GM19023 (cell line): Measurements from ENCODE around the gene TOR4A.
A peak's percentile ranks its signal among the peaks of the same experiment; 100 is the strongest.
"Not testable (repeated sequence)": the region's sequence is repeated elsewhere in the genome, so short reads cannot be mapped to it uniquely, and the experiment has no call there.

ENCODE experiments used
- ATAC-seq: cut with Tn5 transposase; IDR thresholded peaks from one replicate; pipeline ENCODE4 v1.9.1; 2021; ENCODE audit warnings: mild to moderate bottlenecking, moderate library complexity; ENCODE audit not compliant: unreplicated experiment

Gene TOR4A

DNA sequence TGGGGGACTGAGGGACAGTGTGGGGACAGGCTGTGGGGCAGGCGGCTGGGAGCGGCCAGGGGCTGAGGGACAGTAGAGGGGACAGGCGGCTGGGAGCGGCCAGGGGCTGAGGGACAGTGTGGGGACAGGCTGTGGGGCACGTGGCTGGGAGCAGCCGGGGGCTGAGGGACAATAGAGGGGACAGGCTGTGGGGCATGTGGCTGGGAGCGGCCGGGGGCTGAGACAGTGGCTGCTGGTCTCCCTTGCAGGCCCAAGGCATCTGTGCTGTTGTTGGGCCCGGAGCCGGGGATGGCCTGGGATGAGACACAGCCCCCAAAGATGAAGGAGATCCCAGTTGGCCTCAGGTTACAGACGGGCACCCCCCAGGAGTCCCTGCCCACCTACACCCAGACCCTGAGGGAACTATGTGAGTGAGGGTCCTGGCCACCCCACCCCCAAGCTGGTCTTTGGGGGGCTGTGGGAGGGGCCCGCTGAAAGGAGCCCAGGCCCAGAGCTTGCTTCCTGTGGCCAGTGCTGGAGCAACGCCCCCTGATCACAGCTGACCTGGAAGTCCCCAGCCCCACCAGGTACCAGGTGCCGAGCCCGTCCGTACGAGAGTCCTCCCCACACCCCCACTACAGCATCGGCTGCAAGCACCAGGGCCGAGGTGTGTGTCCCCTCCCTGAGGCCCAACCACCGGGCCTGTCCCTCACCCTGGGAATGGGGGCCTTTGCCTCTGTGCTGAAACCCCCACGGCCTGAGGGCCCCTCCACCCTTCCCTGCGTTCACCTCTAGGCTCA is 25.8 kb upstream of the TOR4A start:
- no peak for ATAC-seq

DNA sequence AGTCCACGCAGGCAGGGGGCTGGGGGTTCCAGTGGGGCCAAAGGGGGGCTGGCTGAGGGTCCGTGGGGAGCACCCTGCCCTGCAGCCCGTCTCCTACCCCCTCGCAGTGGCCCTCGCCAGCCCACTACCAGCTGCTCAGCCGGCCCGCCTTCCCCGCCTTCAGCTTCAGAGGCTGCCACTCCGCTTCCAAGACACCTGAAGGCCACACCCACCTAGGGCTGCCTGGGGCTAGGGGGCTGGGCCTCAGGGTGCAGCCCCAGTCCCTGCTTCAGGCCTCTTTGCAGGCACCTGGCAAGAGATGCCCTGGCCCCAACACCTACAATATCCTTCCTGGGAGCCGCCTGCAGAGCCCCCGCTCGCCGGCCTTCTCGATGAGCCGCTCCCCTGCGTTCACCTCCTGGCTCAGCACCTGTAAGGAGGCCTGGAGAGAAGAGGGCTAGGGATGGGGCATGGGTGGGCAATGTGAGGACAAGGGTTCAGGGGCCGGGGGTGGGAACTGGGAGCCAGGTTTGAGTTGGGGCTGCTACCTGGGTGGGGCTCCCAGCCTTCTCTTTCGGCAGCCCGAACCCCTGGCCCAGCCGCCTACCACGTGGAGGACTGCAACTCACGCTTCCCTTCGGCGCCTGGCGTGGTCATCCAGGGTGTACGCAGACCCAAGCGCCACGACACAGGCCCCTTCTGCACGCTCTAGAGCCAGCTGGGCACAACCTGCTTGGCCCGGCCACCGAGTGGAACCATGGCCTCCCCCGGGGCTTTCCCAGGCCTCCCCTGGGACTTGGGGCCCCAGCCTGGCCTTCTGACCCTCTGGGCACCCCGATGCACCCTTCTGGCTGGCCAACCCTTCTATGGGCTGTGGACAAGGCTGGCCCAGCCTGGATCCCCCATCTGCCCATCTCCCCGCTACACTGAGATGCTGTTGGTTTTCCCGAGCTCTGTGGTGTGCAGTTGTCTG is 24.7 kb upstream of the TOR4A start:
- ATAC-seq = no peak

DNA sequence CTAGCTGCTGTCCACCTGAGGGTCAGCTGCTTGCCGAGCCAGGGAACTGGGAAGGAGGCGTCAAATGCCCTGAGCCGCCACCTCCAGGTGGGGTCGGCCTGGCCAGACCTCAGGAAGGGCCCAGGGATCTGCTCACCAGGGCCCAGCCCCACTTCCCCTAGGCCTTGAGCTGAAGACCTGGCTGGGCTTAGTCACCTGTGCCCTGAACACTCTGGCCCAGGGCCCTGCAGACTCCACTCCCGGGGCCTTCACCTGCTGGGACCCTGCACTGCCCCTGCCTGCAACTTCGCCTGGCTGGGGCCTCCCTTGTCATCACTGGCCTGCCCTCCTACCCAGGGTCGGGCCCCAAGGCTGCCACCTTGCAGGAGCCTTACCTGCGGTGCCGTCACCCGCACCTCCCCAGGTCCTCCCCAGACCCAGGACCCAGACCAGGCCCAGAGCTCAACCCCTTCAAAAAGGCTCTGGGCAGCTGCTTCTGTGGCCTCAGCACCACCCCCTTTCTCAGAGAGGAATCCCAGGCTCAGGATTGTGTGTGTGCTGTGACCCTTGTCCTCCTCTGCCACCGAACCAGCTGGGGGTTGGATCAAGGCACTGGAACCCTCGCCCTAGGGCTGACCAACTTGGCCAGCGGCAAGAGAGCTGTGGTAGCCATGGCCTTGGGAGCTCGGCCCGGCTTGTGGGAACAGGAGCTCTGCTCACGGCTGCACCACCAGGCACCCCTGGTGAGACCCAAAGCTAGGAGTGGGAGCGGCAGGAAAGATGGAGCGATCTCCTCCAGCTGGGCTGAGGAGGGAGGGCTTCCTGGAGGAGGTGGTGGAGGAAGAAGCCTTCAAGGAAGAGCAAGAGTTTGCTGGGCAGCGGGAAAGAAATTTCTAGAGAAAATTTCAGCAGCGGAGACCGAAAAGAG is 23.6 kb upstream of the TOR4A start:
- no peak for ATAC-seq

DNA sequence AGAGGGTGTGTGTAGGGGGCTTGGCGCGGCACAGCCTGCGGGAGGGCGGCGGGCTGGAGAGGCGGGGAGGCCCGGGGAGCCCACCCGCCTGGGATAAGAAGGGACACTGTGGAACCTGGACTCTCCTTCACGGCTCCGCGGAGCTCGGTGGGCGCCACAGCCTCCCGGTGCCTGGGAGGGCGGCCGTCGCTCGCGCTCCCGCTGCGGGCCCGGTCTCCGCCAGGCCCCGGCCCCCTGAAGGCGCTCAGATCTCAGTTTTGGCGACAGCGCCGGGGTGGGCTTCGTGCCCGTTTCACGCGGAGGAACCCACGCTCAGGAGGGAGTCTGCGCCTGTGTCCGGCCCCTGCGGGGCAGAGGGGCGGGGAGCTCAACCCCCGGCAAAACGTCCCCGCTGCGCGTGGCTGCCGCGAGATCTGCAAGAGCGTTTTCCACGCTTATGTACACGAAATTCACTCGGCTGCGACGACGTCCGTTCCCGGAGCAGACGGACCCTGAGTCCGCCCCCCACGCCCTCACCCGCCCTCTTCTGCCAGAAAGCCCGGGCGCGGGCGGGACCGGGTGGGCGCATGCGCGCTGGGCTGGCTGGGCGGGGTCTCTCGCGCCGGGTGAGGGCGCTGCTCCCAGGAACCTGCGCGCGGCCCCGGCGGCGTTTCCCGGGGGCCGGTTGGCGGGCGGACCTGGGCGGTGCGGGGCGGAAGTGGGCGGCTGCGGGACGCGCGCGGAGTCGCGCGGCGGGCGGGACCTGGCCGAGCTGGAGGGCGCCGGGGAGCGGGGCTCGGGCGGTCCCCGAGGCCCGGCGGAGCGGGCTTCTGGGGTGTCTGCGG is 22.7 kb upstream of the TOR4A start, which contains the start of gene NELFB:
Gene NELFB (plus strand): TSS at position 704 of the 824 bp plus-strand sequence.
- ATAC-seq = peak; percentile 75

DNA sequence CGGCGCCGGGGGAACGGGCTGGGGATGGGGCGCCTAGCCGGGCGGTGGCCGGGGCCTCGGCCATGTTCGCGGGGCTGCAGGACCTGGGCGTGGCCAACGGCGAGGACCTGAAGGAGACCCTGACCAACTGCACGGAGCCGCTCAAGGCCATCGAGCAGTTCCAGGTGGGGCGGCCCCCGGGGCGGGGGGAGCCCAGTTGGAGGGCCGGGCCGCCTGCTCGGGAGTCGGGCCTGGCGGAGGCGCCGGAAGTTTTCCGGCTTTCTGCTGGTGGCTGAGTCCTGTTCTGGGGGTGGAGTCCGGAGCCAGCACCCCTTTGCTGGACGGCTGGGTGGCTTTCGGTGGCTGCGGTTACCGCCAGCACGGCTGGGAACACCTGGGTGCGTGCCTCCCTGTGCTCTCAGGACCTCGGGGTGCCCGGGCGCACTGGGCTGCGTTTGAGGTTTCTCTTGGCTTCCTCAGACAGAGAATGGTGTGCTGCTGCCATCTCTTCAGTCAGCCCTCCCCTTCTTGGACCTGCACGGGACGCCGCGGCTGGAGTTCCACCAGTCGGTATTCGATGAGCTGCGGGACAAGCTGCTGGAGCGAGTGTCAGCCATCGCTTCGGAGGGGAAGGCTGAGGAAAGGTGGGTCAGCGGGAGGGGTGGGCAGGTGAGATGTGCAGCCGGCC is 21.9 kb upstream of the TOR4A start:
- ATAC-seq = peak; percentile 25

DNA sequence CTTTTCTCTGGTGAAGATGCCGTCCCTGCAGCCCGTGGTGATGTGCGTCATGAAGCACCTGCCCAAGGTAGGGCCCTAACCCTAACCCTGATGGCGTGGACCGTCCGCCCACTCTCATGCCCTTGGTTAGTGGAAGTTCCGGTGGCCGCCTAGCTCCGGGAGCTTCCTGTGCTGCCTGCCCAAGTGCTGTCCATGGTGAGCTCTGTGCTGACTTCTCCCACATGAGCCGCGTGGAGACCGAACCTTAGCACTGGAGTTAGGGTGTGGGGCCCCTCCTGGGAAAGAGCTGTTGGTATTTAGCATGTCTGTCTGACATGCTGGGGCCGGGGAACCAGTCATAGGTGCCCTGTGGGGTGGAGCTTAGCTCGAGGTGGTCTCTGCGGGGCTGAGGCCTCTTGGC is 21.2 kb upstream of the TOR4A start:
- ATAC-seq = no peak

DNA sequence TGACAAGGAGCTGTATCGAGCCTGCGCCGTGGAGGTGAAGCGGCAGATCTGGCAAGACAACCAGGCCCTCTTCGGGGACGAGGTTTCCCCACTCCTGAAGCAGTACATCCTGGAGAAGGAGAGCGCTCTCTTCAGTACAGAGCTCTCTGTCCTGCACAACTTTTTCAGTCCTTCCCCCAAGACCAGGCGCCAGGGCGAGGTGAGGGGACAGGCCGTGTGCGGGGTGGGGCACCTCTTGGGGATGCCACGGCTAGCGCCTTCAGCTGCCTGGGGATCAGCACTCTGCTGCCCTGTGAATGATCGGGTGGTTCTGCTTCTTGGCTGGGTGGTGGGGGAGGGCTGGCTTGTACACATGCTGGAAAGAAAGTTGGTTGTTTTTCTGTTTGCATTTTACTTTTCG is 20.7 kb upstream of the TOR4A start:
- no peak for ATAC-seq

DNA sequence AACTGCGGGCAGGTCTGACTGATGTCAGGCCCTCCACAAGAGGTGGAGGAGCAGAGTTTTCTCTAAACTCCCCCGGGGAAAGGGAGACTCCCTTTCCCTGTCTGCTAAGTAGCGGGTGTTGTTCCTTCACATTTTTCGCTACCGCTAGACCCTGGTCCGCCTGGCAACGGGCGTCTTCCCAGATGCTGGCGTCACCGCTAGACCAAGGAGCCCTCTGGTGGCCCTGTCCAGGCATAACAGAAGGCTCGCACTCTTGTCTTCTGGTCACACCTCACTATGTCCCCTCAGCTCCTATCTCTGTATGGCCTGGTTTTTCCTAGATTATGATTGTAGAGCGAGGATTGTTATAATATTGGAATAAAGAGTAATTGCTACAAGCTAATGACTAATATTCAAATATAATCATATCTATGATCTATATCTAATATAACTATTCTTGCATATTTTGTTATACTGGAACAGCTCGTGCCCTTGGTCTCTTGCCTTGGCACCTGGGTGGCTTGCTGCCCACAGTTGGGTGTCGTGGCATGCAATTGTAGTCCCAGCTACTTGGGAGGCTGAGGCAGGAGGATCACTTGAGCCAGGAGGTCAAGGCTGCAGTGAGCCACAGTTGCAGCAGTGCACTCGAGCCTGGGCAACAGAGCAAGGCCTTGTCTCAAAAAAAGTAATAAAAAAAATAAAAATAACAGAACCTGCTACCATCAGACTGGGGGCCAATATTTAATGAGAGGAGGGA is 15.2 kb upstream of the TOR4A start:
- not testable (repeated sequence) for ATAC-seq

DNA sequence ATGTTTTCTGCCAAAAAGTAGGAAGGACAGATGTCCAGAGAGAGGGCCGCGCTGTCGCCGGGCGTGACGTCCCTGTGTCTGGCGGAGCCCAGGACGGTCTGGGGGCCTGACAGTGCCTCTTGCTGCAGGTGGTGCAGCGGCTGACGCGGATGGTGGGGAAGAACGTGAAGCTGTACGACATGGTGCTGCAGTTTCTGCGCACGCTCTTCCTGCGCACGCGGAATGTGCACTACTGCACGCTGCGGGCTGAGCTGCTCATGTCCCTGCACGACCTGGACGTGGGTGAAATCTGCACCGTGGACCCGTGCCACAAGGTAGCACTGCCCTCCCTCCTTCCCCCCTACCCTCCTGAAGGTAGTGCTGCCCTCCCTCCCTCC is 14.6 kb upstream of the TOR4A start:
- ATAC-seq = no peak

DNA sequence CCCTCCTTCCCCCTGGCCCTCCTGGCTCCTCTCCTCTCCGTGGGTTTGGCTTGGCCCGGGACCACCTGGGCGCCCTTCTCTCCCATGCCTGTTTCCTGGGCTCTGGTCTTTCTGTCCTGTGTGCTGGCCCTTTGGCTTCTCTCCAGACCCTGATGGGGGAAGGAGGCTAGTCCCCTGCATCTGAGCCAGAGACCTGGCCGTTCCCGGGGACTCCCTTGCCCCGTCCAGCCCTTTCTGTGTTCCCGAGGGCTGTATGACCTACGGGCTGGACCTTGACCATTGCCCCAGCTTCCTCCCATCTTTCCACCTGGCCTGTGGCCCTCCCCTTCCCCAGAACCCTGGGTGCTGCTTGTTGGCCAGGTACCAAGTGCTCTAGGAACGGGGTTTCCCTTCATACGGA is 14.0 kb upstream of the TOR4A start:
- ATAC-seq = no peak

DNA sequence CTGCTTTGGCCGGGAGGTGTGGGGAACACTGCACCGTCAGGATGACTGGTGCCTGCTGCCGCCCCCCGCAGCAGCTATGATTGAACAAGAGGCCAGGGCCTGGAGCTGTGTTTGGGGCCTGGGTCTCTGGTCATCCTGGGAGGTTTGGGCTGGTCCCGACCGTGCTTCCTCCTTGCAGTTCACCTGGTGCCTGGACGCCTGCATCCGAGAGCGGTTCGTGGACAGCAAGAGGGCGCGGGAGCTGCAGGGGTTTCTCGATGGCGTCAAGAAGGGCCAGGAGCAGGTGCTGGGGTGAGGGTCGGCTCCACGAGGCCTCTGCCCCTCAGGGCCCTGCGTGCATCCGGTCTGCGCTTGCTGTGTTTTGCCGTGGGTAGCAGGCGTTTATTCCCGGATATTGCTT is 13.5 kb upstream of the TOR4A start:
- ATAC-seq = no peak

DNA sequence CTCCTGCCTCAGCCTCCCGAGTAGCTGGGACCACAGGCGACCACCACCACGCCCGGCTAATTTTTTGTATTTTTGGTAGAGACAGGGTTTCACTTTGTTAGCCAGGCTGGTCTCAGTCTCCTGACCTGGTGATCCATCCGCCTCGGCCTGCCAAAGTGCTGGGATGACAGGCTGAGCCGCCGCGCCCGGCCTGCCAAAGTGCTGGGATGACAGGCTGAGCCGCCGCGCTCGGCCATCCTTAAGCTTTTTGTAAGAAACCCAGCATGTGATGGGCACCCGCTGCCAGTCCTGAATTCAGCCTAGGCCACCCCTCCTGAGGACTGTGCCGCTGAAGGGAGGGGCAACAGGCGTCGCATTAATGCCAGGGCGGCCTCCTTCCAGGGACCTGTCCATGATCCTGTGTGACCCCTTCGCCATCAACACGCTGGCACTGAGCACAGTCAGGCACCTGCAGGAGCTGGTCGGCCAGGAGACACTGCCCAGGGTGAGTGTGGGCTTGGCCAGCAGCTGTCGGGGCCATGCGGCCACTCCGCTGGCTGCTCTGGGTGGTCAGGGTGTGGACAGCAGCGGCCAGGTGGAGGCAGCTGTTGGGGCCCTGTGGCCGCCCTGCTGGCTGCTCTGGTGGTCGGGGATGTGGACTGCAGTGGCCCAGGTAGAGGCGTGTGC is 11.9 kb upstream of the TOR4A start:
- no peak for ATAC-seq

DNA sequence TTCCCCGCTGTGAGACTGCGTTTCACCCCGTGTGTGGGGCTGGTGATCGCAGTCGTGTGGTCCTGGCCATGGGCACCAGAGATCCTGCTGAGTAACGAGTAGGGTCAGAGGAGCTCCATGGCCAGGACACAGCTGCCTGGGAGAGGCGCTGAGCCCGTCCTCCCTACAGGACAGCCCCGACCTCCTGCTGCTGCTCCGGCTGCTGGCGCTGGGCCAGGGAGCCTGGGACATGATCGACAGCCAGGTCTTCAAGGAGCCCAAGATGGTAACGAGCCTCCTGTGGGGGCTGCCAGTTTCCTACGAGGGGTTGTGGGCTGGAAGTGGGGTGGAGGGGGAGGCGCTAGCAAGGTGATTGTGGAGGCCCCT is 11.4 kb upstream of the TOR4A start:
- no peak for ATAC-seq

DNA sequence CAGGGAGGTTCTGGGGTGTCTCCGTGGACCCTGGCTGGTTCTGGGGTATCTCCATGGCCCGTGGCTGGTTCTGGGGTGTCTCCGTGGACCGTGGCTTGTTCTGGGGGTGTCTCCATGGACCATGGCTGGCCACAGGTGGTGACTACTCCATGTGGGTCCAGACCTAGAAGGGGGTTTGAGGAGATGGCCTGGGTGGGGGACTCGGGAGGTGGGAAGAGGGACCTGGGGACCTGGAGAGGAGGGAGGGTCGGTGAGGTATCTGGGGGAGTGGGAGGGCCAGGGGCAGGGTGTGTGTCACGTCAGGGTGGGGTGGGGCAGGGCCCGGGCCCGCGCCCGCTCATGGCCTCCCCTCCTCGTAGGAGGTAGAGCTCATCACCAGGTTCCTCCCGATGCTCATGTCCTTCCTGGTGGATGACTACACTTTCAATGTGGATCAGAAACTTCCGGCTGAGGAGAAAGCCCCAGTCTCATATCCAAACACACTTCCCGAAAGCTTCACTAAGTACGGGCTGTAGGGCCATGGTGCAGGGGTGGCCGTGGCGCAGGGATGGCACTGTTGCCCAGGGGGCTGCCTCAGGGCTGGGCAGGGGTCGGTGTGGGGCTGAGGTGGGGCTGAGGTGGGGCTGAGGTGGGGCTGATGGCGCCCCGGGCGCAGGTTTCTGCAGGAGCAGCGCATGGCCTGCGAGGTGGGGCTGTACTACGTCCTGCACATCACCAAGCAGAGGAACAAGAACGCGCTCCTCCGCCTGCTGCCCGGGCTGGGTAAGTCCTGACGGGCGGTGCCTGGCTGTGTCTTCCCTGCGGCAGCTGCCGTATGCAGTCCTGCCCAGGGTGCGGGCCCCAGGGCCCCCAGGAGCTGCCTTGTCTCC is 10.7 kb upstream of the TOR4A start:
- ATAC-seq = no peak

DNA sequence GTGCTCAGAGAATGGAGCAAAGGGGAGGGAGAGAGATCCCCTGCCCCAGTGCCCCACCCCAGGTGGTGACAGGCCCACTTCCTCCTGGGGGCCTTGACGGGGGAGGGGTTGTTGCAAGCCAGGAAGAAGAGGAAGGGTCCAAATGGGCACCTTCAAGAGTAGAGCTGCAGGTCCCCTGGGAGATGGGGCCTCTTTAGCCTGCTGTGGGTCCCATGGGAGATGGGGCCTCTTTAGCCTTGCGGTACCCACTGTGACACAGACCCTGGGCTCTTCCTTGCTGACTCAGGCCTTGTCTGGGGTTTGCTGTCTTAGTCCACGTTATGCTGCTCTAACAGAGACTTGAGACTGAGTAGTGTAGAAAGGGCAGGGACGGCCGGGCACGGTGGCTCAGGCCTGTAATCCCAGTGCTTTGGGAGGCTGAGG is 9.6 kb upstream of the TOR4A start:
- ATAC-seq = no peak

DNA sequence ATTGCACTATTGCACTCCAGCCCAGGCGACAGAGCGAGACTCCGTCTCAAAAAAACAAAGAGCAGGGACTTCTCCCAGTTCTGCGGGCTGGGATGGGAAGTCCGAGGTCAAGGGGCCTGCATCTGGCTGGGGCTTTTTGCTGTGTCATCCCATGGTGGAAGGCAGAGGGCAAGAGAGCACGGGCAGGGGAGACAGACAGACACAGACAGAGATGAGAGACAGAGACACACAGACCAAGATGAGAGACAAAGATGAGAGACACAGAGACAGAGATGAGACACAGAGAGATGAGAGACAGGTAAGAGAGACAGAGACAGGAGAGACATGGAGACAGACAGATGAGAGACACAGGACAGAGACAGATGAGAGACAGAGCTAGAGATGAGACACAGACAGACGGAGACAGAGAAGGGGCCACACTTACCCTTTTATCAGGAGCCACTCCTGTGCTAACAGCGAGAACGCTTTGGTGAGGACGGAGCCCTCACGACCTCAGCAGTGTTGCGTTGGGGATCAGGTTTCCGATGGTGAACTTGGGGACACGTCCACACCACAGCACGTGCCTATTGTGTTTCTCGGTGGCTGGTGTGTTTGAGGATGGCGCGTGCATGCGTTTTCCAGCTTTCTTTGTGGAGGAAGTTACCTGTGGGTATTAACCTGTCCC is 8.9 kb upstream of the TOR4A start:
- no peak for ATAC-seq

DNA sequence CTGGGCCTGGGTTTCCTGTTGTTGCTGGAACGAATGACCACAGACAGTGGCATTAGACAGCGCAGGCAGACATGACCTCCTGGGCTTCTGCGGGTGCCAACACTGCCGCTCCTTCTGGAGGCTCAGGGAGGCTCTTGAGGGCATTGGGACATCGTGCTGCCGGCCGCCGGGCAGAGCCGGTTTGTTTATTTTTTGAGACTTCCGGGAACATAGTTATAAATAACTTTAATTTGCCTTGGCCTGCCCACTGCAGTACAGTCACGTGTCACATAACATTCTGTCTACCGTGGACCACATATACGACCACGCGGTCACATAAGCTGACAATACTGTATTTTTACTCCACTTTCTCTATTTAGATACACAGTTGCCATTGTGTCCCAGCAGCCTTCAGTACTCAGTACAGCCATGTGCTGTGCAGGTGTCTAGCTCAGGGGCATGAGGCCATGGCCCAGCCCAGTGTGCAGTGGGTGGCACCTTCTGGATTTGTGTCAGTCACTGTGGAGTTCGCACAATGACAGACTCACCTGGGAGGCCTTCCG is 8.2 kb upstream of the TOR4A start:
- ATAC-seq = no peak
